Ammon's horn (tissue), 1 donor: ENCODE measurements around the gene OR10K2.
"Not testable (repeated sequence)": the region's sequence is repeated elsewhere in the genome, so short reads cannot be mapped to it uniquely, and the experiment has no call there.

Source experiments
- DNase-seq: peaks from one replicate; pipeline ENCODE4 v3.0.0-alpha.2; 2016; ENCODE audit warnings: low spot score

The OR10K2 gene, protein sequence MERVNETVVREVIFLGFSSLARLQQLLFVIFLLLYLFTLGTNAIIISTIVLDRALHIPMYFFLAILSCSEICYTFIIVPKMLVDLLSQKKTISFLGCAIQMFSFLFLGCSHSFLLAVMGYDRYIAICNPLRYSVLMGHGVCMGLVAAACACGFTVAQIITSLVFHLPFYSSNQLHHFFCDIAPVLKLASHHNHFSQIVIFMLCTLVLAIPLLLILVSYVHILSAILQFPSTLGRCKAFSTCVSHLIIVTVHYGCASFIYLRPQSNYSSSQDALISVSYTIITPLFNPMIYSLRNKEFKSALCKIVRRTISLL

DNA sequence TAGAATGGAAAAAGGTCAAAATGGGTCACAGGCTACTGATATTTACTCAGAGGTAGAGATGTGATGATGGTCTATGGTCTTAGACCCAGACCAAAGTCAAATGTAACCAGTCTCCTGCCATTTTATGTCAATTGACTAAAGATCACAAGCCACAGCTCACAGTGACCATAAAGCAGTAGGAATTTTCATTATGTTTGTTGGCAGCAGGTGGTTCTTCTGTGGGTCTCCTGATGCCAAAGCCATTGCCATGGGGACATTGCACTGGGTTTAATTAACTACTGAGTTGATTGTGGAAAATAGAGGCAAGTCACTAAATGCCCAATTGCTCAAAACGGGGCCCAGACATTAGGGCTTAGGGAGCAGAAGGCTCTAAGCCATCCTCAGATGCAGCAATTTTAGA lies at the start of gene OR10K2:
Gene OR10K2 (minus strand): TSS at position 101 of the 400 bp plus-strand sequence. CDS start 5,371 bp downstream, outside the sequence.
- DNase-seq = no peak

DNA sequence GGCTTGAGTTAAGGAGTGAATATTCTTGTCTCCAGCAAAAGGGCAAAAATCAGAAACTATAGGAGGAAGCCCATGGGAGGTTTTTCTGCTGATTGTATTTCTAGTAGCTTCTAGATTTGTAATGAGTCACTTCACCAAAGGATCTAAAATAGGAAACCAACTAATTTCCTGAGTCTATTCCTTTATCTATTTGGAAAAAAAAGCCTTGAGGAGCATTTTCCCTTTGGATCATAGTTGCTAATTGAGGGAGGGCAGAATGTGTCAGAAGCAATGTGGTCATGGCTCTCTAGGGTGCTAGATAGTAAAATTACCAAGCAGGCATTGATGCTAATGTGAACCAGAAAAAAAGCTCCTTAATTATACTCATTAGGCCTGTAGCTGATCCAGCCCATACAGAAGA lies 45.9 kb upstream of the OR10K2 start, which contains the start of gene OR10R2:
Gene OR10R2 (plus strand): TSS at position 301 of the 400 bp plus-strand sequence. CDS start 106 bp downstream, outside the sequence.
- DNase-seq = no peak

DNA sequence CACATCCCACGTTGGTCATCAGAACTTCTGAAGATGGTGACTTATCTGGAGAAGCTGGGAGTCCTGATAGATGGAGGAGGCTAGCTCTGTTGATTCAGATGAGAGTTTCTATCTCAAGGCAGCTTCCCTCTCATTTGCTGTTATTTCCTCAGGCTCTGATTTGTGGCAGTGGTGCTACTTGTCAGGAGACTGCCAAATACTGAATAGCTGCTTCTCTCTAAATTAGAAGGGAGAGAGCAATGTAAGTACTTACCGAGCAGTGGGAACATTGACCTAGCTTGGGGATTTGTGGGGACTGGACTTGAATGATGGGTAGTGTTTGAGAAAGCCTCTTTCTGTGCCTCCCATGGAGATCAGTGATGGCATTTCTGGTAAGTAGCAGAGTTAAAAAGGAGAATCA lies 35.5 kb upstream of the OR10K2 start, which contains the start of gene OR10K1:
Gene OR10K1 (plus strand): TSS at position 301 of the 400 bp plus-strand sequence. CDS start 3,728 bp downstream, outside the sequence.
- no peak for DNase-seq

DNA sequence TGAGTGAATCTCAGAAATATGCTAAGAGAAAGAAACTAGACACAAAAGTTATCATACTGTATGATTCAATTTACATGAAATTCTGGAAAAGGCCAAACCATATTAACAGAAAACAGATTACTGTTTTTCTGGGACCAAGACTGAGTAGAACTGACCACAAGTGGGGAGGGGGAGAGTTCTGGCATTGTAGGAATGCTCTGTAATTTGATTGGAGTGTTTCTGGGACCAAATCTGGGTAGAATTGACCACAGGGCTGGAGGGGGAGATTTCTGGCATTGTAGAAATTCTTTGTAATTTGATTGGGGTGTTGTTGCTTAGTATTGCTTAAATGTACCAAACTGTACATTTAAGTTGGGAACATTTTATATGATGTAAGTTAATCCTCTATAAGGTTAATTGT lies 32.2 kb upstream of the OR10K2 start:
- no peak for DNase-seq

DNA sequence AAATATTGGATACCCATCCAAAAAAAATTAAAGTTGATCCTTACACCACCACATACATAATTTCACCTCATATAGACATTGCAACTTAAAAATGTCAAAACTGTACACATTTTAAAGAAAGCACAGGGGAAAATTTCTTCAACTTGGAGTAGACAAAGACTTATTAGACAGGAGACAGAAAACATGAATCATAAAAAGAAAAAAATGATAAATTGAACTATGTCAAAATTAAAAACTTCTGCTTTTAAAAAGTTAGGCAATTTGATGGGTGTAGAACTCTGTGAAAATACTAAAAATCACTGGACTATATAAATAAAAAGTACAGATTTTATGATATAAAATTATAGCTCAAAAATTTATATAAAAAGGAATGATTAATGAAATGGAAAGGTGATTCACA lies 31.2 kb upstream of the OR10K2 start:
- DNase-seq = no peak

DNA sequence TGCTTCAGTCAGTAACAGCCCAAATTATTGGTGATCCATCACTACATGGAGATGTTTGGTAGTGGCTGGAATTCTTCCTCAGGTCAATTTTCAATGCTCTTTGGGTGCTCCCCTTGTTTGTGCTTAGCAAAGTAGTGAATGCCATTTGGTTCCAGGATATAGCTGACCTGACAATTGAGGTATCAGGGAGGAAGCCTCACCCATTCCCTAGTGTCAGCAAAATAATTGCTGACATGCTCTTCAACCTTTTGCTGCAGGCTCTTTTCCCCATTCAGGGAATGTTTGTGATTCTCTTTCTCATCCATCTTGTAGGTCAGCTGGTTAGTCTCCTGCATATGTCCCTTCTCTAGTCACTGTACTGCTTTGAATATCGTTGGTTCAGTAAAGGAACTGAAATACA lies 28.5 kb upstream of the OR10K2 start:
- no peak for DNase-seq

DNA sequence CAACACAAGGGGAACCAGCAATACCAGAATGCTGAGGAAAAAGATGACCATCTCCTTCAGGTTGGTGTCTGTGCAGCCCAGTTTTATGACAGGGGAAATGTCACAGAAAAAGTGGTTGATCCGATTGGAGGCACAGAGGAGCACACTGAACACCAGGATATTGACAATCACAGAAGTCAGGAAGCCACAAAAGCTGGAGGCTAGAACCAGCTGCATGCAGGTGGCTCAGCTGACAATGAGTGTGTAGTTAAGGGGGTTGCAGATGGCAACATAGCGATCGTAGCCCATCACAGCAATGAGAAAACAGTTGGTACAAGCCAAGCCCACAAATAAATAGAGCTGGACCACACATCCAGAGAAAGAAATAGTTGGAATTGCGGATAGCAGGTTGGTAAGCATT lies 19.3 kb upstream of the OR10K2 start:
- no peak for DNase-seq

DNA sequence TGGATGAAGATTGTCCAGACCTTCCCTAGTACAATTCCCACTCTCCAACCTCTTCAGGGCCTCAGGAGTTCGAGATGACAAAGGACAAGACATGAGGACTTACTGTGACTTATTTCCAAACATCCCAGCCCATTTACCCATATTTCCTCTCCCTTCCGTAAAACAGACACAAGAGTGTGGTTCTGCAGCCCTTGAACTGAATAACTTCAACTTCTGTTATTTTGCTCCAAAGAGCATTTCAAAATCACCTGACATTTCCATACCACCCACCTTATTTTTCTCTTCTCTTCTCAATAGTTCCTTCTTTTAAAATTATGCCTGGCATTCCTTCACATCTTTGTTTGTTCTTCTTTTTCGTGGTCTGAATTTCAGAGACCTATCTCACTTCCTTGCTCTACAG lies 8.7 kb upstream of the OR10K2 start:
- DNase-seq = no peak

DNA sequence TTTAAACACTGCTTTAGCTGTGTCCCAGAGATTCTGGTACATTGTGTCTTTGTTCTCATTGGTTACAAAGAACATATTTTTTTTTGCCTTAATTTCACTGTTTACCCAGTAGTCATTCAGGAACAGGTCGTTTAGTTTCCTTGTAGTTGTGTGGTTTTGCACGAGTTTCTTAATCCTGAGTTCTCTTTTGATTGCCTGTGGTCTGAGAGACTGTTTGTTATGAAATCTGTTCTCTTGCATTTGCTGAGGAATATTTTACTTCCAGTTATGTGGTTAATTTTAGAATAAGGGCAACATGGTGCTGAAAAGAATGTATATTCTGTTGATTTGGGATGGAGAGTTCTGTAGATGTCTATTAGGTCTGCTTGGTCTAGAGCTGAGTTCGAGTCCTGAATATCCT lies 4.1 kb upstream of the OR10K2 start:
- not testable (repeated sequence) for DNase-seq

DNA sequence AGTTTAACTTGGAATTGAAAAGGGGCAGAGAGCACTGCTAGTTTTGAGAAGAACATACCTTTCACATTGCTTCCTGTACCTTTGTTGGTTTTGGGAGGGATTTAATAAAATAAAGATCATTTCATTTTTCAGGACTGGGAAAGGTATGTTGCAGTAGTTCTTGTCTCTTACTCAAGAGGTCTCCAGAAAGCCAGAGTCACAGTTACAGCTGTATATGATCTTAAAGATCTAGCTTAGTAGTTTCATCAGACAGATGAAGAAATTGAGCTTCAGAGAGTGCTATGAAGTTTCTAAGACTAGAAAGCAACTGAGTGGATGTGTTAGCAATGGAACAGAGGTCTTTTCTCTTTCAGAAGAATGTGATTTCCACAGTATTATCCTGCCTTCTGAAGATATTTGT lies 1.0 kb downstream of the OR10K2 start:
- no peak for DNase-seq

DNA sequence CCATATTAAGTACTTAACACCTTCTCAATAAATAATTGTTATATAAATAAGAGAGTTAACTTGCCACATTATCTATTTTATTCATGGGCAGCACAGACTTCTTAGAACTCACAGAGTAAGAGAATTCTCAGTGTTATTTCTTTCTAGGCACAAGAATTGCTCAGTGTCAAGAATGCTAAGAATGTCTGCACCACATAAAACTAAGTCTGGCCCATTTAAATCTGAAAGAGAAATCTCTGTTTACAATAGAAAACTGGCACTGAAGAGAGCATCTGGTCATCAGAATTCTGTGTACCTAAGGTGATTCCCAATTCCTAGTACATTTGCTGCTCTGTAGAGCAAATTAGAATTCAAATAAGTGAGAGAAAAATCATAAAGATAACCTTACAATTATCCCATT lies 3.8 kb downstream of the OR10K2 start:
- DNase-seq = no peak

DNA sequence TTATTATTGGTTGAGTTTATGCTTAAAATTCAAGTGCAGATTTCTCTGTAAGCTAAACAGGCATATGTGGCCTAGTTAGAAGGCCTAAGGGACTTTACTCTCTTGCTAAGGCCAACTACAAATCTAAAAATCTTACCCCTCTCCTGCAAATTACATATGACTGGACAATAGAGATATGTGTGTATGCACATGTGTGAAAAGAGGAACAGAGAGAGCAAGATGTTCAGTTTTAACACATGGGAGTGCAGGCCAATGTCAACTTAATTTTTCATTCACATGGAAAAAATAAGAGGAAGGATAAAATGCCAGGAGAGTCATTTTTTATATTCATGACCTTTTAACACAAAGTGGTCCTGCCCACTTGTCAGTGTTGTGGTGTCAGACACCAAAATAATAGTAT lies 8.5 kb downstream of the OR10K2 start:
- no peak for DNase-seq

DNA sequence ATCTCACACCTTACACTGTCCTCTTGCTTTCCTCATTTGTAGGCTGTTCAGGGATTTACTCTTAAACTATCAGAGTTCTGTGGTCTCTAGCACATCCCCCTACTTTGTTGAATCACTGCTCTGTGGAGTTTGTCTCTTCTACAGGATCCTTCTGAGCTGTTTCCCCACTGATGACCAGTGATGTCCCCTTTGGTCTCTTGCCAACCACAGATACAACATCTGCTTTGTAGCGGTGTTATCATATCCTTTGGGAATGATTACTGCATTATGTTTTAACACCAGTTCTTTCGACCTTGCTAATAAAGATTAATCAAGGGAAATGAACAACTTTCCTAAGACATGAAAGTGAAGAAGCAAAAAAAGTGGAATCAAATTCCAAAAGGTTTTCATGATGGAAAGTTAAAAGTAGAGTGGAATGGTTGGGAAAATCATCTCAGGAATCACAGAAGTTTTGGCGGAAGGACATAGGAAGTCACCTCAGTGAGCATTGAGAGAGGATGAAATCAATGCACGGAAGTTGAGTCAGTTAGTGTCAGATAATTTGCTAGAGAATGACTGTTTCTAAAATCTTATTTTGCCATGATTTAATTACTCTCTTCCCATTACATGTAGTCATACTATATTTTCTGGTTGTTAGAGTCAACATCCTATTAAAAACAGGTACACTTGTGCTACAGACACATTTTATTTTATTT lies 11.2 kb downstream of the OR10K2 start:
- DNase-seq = no peak

DNA sequence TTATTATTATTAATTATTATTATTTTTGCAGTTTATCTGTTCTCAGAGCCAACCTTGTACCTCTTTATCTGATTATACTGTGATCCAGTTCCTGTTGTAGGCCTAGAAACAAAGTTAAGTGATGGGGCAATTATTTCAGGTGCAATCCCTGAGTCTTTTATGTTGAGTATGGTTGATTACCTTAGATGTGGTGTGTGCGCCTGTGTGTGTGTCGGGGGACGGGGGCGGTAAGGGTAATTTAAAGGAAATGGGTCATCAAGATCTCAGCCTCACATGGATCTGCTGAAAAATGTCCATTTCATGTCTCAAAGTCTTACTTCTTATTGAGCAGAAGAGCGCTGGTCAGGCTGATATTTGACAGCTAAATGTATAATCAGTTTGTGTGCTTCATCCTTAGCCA lies 18.9 kb downstream of the OR10K2 start:
- no peak for DNase-seq

DNA sequence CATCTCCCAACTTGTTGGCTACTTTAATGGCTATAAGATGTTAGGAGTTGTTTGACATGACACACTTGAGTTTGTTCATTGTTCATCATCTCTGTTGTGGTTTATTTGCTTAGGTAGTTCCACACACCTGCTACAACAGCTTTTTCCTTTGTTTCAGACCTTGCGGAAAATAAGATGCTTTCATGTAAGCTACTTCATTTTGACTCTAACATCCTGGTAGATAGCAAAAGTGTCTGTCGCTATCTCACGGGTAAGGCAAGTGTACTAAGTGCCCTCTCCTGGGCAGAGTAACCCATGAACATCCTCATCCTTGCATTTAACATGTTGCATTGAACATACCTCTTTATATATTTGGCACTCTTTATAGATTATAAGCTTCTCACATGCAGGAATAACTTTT lies 25.2 kb downstream of the OR10K2 start:
- DNase-seq = no peak

DNA sequence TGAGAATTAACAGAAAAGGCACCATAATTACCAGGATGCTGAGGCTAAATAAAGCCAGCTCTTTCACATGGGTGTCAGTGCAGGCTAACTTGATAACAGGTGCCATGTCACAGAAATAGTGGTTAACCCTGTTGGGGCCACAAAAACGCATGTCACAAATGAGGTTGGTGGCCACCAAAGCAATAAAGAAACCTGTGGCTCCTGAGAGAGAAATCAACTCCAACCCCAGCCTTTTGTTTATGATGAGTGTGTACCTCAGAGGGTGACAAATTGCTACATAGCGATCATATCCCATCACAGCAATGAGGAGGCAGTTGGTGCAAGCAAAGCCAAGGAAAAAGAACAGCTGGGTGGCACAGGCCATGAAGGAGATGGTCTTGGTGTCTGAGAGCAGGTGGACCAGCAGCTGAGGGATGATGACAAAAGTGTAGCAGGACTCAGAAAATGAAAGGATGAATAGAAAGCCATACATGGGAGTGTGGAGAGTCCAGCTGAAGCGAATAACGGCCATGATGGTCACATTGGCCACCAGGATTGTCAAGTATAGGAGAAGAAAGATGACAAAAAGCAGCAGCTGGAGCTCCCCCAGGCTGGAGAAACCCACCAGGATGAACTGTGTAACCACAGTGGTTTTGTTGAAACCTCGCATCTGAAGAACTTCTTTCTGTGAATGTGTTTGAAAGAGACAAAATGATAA lies 27.1 kb downstream of the OR10K2 start, which contains the start of gene OR10T2:
Gene OR10T2 (minus strand): TSS at position 649 of the 697 bp plus-strand sequence. CDS start 0 bp downstream, at position 649.
- no peak for DNase-seq

DNA sequence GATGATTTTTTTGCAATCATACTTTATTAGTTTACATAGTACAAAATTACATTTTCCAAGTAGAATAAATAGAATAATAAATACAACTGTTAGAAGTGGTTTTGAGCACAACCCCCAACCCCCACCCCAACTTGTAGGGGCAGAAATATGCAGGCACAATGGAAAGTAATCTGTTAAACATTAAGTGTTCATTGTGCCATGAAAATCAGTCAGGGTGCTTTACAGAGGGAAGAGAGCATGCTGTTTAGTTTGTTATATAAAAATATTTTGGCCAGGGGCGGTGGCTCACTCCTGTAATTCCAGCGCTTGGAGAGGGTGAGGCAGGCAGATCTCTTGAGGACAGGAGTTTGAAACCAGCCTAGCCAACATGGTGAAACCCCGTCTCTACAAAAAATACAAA lies 29.4 kb downstream of the OR10K2 start:
- no peak for DNase-seq

DNA sequence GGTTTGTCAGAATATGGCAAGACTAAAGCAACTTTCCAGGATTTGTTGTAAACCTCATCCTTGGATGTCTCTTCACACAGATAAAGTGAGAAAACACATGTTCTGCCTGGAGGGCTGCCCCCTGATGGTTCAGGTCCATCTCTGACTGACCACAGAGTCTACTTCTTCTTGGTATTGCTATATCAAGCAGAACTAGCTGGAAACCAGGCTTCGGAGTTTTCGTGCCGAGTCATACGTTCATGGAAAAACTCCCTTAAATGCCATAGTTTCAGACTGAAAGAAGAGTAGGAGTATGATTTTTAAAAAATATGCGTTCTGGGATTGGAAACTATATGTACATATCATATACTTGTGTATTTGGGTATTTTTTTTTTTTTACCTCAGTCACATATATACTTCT lies 32.6 kb downstream of the OR10K2 start:
- DNase-seq = no peak

DNA sequence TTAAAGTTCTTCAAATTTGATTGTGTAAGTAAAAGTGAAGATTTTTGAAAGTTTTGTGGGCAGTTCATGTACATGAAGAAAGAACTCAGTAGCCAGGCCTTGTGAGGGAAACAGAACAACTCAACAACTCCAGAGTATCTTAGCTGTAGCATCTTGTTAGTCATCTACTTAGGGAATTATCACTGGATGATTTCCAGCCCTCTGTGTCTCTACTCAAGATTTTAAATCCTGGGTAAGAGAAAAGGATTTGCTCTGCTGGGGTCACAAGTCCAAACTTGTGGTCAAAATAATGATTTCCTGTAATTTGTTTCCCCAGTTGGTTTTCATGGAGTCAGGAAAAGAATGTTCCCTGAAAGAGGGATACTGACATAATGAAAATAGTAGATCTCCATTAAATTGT lies 34.9 kb downstream of the OR10K2 start:
- no peak for DNase-seq

DNA sequence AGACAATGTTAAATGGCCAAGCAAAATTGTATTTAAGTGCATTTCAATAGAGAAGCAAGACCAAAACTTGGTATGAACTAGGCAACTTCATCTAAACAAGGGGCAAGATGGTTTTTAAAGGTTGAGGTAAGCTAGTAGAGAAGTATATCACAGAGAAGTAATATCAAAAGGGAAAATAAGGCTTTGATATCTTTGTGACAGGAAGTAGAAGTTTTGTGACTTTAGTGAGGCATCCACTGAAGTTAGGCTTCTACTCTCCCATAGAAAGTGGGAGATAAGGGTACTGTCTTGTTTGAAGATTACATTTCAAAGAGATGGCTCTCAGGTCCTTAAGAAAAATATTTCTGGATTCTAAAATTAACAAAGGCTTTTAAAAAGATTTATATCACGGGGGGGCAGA lies 35.7 kb downstream of the OR10K2 start:
- DNase-seq = no peak

DNA sequence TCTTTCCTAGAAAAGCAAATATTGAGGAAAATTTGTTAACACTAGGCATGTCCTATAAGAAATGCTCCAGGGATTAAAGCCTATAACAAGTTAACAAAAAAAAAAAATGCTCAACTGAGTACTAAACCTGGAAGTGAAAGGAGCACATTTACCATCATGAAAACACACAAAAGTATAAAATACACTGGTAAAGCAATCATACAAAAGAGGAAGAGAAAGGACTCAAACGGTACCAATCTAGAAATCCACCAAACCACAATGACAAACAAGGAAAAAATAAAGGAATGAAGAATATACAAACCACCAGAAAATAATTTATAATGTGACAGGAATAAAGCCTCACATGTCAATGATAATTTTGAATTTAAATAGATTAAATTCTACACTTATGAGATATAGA lies 51.2 kb downstream of the OR10K2 start:
- no peak for DNase-seq

DNA sequence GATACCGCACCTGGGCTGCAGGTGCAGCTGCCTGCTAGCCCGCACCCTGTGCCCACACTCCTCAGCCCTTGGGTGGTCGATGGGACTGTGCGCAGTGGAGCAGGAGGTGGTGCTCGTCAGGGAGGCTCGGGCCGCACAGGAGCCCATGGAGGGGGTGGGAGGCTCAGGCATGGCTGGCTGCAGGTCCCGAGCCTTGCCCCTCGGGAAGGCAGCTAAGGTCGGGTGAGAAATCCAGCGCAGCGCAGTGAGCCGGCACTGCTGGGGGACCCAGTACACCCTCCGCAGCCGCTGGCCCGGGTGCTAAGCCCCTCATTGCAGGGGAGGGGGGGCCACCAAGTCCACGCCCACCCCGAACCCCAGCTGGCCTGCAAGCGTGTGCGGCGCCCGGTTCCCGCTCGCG lies 51.9 kb downstream of the OR10K2 start:
- DNase-seq = not testable (repeated sequence)
